Retinal pigment epithelial cell (primary cell): ENCODE measurements around the gene LIF.

Experiments used
- DNase-seq: peaks from one replicate; pipeline ENCODE4 v3.0.0-alpha.2; 2010; ENCODE audit warnings: low read depth
- H3K4me3 ChIP-seq: 2 replicates; pipeline ENCODE4 v1.5.1; 2011; ENCODE audit warnings: mild to moderate bottlenecking, low read length, control low read depth, moderate library complexity
- CTCF ChIP-seq: conservative IDR thresholded peaks from 2 replicates; pipeline ENCODE4 v1.5.1; 2011; ENCODE audit warnings: low read depth, low read length, control low read depth, inconsistent platforms

The LIF gene

GRCh38 chr22:30270832-30271231 is 24.3 kb upstream of the LIF start:
- H3K4me3 ChIP-seq = no peak overlapping the region
- DNase-seq = no peak
- no peak for TF ChIP-seq CTCF

GRCh38 chr22:30268331-30268730 is 21.8 kb upstream of the LIF start:
- DNase-seq = no peak
- H3K4me3 ChIP-seq = no peak overlapping the region
- TF ChIP-seq CTCF = no peak

- TF ChIP-seq CTCF = no peak
- no peak for DNase-seq
- no peak overlapping the region for H3K4me3 ChIP-seq
These were observed 21.1 kb upstream of the LIF start for GRCh38 chr22:30267382-30268302.

- no peak for TF ChIP-seq CTCF
- H3K4me3 ChIP-seq = no peak within 1 kb of the TSS
- no peak for DNase-seq
These were observed 20.2 kb upstream of the LIF start, which contains the start of gene OSM for GRCh38 chr22:30266445-30267381. TSS of gene OSM (minus strand) at chr22:30266851. CDS start at chr22:30266799, 52 bp downstream.

- DNase-seq = no peak
- no peak overlapping the region for H3K4me3 ChIP-seq
- no peak for TF ChIP-seq CTCF
These were observed 19.4 kb upstream of the LIF start for GRCh38 chr22:30265823-30266444.

- no peak for DNase-seq
- no peak overlapping the region for H3K4me3 ChIP-seq
- TF ChIP-seq CTCF = no peak
These were observed 18.7 kb upstream of the LIF start for GRCh38 chr22:30265131-30265720.
